COLO668 (cell line): ENCODE results near the gene NACC2.
A peak's percentile ranks its signal among the peaks of the same experiment; 100 is the strongest.

Experiments
- DNase-seq: peaks from one replicate; lab custom pipeline; 2025; ENCODE audit not compliant: unreplicated experiment; lab: John Stamatoyannopoulos, UW

Gene NACC2

DNA sequence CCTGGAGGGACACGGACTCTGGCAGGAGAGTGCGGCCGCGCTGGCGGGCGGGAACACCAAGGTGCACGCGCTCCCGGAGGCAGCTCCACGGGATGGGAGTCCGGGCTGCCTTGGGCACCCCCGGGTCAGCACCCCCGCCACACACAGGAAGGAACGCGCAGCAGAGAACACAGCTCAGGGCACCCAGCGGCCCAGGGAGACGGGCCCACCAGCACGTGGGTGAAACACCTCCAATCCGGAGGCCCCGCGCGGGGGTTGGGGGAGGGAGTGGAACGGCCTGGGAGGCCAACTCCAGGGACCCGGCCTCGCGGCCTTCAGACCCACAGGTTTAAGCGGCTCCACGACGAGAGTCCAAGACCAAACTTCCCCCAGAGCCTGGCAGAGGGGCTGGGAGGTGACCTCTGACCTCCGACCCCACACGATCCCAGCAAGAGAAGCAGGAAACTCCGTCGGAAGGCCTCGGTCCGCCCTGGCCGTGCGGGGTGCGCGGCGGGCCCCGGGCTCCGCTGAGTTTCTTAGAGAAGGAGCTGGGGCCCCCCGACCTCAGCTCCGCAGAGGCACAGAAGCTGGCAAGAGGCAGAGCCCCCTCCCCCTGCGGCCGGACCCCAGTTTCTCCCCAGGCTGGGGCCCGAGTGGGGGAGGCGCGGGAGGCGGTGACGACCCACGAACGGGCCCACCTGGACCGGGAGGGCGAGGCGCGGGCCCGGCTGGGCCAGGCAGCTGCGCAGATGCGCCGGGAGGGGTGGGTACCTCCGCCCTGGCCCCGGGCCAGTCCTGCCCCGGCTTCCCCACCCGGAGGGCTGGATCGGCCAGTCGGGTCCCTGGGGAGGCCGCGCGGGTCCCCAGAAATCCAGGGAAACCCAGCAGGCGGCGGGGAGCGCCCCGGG is 851 bp downstream of the NACC2 start:
- DNase-seq = peak; percentile 73

DNA sequence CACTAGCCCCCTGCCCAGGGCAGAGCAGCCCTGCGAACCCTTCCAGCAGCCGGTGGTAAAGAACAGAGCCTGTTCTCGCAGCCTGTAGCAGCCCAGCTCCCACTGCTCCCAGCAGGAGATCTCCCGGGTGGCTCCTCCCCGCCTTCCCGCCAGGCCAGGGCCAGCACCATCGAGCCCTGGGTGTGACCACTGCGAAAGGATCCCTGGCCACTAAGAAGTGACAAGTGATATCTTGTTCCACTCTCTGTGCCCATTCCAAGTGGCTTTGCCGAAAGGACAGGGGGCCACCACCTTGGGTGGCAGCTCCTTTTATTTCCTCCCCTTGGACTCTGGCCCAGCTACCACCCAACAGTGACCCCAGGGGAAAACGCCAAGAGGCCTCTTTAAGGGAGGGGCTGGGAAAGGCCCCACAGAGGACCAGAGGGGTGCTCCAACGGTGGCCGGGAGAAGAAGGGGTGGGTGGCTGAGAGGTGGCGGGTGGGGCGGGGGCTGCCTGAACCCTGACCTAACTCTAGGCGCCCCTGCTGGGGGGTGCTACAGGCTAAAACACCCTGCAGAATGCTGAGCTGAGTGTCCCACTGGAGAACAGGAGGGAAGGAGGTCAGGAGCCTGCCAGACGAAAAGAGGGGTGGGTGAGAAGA is 1.6 kb downstream of the NACC2 start:
- DNase-seq = peak; percentile 49

DNA sequence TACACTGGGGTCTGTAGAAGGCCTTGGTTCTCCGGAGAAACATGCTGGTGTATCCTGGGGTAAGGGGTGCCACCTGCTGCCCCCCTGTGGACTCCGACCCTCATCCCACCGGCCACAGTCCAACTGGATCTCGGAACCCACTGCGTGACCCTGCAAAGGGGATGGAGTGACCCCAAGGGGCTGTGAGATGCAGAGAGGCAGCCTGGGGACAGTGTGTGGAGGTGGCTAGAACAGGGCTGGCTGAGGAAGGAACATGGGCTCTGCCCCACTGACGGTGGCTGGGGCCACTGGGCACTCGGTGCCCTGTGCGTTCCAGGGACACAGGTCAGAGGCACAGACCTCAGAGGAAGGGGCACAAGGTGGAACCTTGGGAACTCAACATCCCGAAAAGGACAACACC is 2.3 kb downstream of the NACC2 start:
- DNase-seq = no peak

DNA sequence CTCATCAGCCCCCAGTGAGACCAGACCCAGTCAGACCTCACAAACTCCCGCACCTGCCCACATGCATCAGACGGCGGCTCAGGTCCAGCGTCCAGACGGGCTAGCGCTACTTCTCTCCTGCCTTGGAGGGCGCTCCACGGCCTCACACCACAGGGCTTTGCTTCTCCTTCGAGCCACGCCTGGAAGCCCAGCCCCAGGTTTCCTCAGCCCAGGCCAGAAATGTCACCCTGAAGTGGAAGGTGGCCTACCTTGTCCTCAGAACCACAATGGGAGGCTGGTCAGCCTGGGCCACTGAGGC is 2.8 kb downstream of the NACC2 start:
- DNase-seq = no peak

DNA sequence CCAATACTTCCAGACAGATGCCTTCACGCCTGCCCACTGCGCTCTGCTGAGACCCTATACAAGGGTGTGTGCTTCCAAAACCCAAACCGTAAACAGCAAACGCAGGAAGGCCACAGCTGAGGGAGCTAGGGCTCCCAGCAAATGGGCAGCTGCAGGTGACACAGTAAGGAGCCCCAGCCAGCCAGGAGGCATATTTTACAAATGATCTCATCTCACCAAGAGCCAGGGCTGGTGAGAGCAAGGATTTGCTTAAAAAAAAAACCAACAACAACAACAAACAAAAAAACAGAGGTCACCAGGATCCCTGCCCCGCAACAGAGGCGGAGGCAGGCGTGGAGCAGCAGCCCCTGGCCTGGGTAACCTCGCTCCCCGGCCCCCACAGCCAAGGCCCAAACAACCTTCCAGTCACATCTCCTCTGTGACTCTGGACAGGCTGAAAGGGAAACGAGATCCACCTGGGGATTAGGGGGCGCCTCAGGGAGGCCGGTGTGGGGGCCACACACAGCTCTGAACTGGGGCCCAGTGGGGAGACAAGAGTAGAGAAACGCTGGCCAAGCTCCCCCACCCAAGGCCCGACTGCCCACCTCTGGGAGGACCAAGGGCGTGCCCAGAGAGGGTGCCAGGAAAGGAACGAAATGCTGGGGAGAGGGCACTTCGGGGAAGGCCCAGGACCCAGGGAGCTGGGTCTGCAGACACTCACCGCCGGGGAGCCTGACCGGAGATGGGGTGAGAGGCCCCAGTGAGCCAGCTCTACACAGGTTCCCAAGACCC is 3.3 kb downstream of the NACC2 start:
- no peak for DNase-seq

DNA sequence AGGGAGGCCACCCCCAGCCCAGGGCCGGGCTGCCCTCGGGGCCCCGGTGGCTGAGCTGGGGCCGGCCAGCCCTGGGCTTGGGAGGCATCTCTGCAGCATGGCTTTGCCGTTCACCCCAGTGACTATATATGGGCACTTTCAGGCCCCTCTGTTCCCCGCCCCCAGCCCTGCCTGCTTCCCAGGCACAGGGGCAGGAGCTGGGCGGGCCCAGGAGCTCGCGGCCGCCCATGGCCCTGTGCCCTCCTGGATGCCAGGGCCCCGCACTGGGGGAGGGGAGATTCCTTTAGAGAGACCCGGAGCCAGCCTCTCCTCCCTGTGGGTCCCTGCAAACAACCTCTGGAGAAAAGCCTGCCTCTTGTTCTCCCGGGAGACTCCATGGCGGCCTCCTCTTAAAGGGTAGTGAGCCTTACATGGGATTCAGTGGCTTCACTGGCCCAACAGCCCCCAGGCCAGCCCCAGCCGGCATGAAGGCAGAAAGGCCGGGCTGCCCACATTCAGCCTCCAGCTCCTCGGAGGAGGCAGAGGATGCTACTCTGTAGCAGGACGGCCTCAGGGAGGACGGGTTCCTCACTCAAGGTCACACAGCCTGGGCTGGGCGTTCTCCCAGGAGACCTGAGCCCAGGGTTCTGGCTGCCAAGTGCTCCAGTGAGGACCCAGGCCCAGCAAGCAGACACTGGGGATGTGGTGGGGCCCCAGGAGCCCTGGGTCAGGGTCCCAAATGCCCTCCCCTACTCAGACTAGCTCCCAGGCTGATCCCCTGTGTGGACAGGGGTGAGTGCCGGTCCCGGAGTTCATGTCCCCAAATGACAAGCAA is 4.1 kb downstream of the NACC2 start:
- DNase-seq = no peak

DNA sequence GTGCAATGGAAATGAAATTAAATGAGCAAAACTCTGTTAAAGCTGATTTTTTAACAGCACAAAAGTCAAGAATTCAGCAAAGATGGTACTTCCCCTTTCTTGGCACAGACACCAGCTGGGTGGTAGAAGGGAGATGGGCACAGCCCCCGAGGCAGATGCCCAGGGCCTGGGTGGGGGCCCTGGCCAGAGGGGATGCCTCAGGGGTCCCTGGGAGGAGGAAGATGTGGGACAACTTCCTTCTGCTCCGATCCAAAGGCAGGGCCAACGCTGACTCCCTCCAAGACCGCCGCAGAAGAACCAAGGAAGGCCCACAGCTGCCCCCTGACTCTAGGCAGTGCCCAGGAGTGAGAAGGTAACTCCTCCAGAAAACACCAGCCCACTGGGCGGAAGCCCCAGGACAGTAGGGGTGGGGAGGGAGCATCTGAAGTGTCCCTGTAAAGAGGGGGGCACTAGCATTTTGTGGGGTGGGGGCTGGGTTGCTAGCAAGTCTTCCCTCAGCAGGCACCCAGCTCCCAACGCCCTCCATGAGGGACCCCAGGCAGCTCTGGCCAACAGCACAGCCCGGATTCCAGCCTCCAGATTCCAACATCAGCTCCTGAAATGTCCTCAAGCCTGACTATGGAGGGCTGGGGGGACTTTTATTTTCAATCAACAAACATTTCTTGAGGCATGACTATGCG is 4.9 kb downstream of the NACC2 start:
- DNase-seq = no peak

DNA sequence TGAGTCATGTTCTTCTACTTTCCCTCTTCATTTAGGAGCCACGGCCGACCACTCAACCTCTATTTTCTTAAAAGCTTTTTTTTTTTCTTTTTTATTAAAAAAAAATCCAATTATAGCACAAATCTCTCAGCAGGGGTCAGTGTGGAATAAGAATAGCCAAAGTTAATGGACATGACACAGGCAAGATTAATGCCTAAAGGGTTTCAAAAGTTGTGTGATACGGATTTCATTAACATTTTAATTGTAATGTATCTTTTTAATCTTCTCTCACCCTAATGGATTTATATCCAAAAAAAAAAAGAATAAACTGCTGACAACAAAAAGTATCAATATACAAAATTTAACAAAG is 5.4 kb downstream of the NACC2 start:
- DNase-seq = no peak

DNA sequence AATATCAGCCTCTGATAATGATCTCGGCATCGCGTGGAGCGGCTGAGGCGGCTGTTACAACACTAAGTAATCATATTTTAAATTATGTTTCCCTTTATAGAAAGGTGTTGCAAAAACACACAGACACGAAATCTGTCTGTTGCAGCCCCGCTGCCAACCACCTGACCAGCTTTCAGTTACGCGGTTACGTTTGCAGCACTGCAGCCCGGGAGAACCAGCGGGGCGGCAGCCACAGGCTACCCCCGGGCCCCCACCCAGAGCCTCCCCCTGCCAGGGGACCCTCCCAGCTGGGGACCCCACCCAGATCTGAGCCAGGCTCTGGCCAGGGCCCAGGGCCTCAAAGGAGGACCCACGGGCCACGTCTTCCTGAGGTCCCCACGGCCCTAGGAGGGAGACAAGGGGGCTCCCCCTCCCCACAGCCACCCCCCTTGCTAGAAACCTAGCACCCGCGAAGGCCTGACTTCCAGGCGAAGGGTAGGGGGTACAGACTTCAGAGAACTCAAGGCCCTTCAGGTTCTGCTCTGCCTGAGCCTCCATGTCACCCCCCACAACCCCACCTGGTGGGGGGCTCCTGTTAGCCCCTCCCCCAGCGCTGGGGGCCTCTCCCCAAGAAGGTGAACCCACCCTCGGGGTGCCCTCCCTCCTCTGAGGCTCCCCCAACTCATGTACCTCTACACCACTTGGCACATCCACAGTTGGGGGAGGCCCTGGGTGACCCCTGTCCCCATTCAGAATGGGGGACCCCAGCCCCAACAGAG is 6.0 kb downstream of the NACC2 start:
- no peak for DNase-seq

DNA sequence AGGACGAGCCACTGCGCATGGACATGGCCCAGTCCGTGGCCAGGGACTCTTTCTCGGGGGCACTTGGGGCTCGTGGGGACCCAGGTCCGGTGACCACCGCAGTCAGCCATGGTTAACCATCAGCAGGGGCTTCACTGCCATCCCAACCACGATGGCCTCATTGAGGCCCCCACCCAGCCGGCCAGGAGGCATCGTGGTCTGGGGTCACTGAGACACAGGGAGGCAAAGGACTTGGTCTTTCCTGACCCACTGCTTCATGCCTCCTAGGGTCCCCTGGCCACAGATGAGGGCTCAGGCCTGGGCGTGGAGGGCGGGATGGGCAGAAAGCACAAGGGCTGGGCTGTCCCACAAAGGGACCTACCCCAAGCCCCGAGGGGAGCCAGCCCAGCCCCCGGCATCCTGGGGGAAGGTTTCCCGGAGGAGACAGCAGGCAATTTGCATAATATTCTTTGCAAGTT is 6.6 kb downstream of the NACC2 start:
- DNase-seq = no peak

DNA sequence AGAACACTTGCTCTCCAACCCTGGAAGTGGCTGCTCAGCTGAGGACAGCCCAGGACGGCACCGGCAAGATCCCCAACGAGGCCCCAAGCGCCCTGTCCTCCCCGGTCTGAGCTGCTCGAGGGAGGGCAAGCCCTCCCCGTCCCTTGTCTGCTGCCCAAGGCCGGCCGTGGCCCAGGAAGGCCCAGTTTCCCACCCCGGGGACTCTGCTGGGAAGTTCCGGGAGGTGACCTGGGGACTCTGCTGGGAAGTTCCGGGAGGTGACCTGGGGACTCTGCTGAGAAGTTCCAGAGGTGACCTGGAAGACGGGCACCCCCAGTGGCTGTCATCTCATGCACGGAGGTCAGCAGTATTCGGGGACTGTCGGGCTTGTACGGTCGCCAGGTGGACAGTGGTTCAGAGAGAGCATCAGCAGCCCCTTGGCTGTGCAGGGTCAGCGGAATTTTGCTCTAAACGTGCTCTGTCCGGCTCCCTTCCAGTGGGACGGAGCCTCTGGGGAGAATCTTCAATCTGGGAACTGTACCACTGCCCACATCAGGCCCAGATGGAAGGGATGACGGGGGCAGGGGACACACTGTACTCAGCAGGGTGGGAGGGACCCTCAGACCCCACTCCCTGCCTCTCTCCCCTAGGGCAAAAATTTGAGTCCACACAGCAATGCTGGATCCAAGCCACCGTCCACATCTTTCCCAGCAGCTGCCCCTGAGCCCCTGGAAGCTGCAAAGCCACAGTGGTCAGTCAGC is 7.2 kb downstream of the NACC2 start:
- DNase-seq = no peak

DNA sequence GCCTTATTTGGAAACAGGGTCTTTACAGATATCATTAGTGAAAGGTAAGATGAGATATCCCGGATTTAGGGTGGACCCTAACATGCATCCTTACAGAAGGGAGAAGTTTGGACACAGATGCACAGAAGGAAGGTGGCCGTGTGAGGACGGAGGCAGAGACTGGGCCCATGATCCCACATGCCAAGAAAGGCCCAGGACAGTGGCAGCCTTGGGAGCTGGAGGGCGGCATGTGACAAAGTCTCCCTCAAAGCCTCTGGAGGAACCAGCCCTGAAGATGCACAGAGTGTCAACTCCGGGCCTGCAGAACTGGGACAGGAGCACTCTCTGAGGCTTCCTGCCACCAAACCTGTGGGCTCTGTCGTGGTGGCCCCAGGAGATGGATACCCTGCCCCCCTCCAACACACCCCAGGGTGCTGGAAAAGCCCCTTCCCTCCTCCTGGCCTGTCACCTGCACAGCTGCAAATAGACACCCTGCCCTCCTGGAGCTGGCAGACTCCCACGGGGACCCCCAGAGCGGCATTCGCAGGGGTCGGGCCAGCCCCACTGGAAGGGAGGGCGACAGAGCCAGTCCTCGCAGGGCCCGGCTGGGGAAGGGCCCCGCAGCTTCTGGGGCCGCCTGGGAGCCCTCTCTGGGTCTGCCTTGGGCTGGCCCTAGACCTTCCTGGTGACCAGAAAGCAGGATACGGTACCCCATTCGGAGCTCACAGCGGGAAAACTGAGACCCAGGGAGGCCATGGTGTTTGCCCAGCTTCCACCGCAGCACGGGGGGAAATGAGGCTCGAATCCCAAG is 7.9 kb downstream of the NACC2 start:
- DNase-seq = no peak

DNA sequence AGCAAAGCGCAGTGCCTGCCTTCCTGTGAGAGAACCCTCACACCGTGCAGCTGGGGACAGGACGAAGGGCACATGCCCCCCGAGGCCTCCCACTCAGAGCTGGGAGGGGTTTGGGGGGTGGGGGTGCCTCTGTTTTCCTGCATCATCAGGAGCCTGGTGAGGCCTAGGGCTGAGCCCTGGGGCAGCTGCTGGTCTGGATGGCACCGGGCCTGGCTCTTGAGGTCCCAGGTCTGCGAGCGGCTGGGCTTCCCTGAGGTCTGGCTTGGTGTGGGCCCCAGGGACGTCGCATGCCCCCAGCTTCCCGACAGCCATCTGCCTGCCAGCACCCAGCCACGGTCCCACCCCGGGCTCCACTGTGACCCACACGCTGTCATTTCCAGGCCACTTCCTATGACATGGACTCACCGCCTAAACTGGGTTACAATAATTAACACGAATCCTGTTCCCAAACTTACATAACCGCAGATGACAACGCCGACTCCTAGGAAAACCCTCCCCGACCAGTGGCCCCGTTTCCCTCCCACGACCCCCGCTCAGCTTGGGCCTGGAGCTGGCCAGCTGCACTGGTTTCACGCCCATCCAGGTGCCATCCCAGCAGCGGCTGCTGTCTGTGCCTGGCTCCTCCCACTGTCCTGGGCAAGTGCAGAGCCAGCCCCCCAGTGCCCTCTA is 8.7 kb downstream of the NACC2 start:
- DNase-seq = no peak

DNA sequence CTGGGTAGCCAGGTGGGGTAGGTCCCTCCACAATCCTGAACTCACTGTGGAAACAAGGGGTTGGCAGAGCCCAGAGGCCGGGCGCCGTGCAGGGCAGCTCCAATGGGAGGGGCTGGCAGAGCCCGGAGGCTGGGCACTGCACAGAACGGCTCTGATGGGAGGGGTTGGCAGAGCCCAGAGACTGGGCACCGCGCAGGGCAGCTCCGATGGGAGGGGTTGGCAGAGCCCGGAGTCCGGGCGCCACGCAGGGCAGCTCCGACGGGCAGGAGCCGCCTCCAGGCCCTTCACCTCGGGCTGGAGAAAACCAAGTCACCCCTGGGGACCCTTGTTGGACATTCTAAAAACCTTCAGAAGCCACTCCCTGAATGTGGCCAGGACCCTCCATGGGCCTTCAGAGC is 9.3 kb downstream of the NACC2 start:
- DNase-seq = no peak

DNA sequence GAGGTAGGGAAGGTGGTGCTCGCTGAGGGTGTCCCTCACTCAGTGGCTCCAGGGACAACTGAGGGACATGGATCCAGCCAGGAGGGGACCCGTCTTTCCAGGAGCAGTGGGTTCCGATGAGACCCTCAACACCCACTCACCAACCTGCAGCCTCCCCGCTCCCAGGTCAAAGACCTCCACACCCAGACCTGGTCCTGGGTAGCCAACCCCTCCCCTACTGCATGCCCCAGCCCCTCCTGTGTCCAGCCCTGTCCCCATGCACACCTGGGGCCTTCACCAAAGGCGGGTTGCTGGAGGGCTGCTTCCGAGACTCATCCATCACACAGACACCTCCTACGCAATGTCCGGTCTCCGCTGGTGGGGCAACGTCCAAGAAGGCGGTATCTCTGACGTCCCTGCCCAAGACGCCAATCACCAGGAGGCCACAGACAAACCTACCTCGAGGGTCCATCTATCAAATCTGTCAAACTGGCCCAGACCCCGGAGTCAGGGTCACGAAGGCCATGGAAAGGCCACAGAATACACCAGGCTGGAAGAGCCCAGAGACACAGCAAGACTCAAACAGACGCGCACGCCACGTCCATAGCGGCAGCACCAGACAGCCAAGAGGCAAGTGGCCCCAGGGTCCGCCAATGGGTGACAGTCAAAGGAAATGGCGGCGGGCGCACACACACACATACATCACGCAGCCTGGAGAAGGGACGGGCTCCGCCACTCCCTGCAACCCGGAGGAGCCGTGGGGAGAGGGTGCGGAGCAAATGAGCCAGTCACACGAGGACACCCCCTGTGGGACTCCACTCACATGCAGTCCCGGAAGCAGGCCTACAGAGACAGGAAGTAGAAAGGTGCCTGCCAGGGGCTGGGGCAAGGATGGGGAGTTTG is 10.8 kb downstream of the NACC2 start:
- no peak for DNase-seq

DNA sequence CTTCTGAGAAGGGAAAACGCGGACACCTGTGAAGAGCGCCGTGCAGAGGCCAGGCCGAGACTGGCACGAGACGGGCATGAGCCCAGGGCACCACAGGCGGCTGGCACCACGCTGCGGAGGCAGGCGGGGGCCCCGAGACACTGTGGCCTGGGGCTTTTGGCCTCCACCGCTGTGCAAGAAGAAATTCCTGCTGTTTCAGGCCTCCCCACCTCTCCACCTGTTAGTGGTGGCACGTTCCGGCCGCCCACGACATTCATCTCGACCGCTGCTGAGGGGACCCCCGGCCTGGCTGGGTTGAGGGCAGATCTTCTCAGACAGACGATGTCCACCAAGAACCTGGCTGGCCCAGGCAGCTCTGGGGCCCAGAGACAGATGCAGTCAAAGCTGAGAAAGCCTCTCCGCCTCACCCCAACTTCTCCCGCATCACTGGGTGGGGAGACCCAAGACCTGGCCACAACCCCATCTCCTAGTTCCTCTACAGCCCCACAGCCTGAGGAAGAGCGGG is 11.5 kb downstream of the NACC2 start:
- DNase-seq = no peak
